A549 (cell line): Measurements from ENCODE around the gene SLC39A11. TPM values are rescaled to one million over a fixed set of nuclear protein-coding genes. Genes with fewer than 3 reads are reported as not detected.

Experiments used
- ATAC-seq, 2 experiments: fragments of 200-7000 bp in 1 of 2; fragments of >200 bp in 1 of 2; cut with Nextera tagmentation in 1 of 2; cut with Tn5 transposase in 1 of 2; 3 replicates each; pipeline versions ENCODE4 v1.8.0 to v1.9.1; 2018 to 2020; ENCODE audit warnings: mild to moderate bottlenecking in 1 of 2, moderate library complexity in 1 of 2
- CTCF ChIA-PET: fragments of 300-600 bp; sonication (Branson Sonifier 250); formaldehyde crosslinking; extraction: SDS; loops from one replicate; lab custom pipeline; 2021; ENCODE audit warnings: antibody characterized with exemption, inconsistent platforms; lab: Yijun Ruan, JAX
- POLR2A ChIA-PET: fragments of 350-600 bp; formaldehyde crosslinking; extraction: SDS; loops from one replicate; lab custom pipeline; 2021; ENCODE audit warnings: antibody characterized with exemption, inconsistent platforms; lab: Yijun Ruan, JAX
- DNase-seq, 2 experiments: peaks; one replicate each; pipeline versions ENCODE4 v3.0.0 to v3.0.0-alpha.2; 2011 to 2016; ENCODE audit warnings: low read depth in 1 of 2, low spot score in 1 of 2
- FAIRE-seq: peaks from 2 replicates; lab custom pipeline; 2011; peaks lifted over from hg19 to GRCh38; lab: Jason Lieb, UNC
- H3K27ac ChIP-seq, 2 experiments: fragments of >200 bp; sonication (Bioruptor Twin); formaldehyde crosslinking; 3 replicates each; pipeline ENCODE4 v1.5.1; 2016 to 2017
- H3K4me1 ChIP-seq: fragments of >200 bp; sonication (Bioruptor Twin); formaldehyde crosslinking; 3 replicates; pipeline ENCODE4 v1.6.1; 2016
- H3K4me2 ChIP-seq: fragments of >200 bp; sonication (Bioruptor Twin); formaldehyde crosslinking; 3 replicates; pipeline ENCODE4 v1.6.1; 2016
- H3K4me3 ChIP-seq: fragments of >200 bp; sonication (Bioruptor Twin); formaldehyde crosslinking; 3 replicates; pipeline ENCODE4 v1.5.1; 2016
- H3K9me3 ChIP-seq: fragments of >200 bp; sonication (Bioruptor Twin); formaldehyde crosslinking; 3 replicates; pipeline ENCODE4 v1.6.1; 2016
- ATOH8 ChIP-seq: fragments of 250-450 bp; sonication (Bioruptor Pico); IDR thresholded peaks from 2 replicates; pipeline ENCODE4 v1.5.0; 2020; ENCODE audit warnings: low read depth, mild to moderate bottlenecking, moderate library complexity
- BCL3 ChIP-seq: fragments of >200 bp; sonication (Bioruptor Twin); formaldehyde crosslinking; IDR thresholded peaks from 3 replicates; pipeline ENCODE4 v1.6.1; 2016
- CBX2 ChIP-seq: fragments of 200-600 bp; sonication (generic); IDR thresholded peaks from 2 replicates; pipeline ENCODE4 v1.6.1; 2016; ENCODE audit warnings: low read depth, mild to moderate bottlenecking, borderline replicate concordance
- CTCF ChIP-seq: fragments of >200 bp; sonication (Bioruptor Twin); formaldehyde crosslinking; IDR thresholded peaks from 3 replicates; pipeline ENCODE4 v1.5.1; 2016
- EHMT2 ChIP-seq: fragments of 200-600 bp; sonication (generic); IDR thresholded peaks from 2 replicates; pipeline ENCODE4 v1.6.1; 2016; ENCODE audit warnings: antibody characterized with exemption, low read depth, mild to moderate bottlenecking, moderate library complexity
- ELK1 ChIP-seq: fragments of 150-350 bp; IDR thresholded peaks from 2 replicates; pipeline ENCODE4 v1.6.1; 2014; ENCODE audit warnings: low read depth, mild to moderate bottlenecking, low read length
- FOSL2 ChIP-seq, 2 experiments: fragments of 450-650 bp in 1 of 2; fragments of >200 bp in 1 of 2; sonication (Bioruptor Twin) in 1 of 2; formaldehyde crosslinking; IDR thresholded peaks; 2 replicates each; pipeline versions ENCODE4 v1.5.0 to v1.6.1; 2016 to 2020; ENCODE audit warnings: mild to moderate bottlenecking in 1 of 2, moderate library complexity in 1 of 2
- FOXS1 ChIP-seq: fragments of 250-450 bp; sonication (Bioruptor Pico); IDR thresholded peaks from 2 replicates; pipeline ENCODE4 v1.5.0; 2020; ENCODE audit warnings: mild to moderate bottlenecking, moderate library complexity
- HEYL ChIP-seq: fragments of 250-450 bp; sonication (Bioruptor Pico); IDR thresholded peaks from 2 replicates; pipeline ENCODE4 v1.8.0; 2021; ENCODE audit warnings: mild to moderate bottlenecking, moderate library complexity
- HMGXB4 ChIP-seq: fragments of 250-450 bp; sonication (Bioruptor Pico); IDR thresholded peaks from 2 replicates; pipeline ENCODE4 v1.5.0; 2021; ENCODE audit warnings: mild to moderate bottlenecking, moderate library complexity, borderline replicate concordance
- HOXA7 ChIP-seq: fragments of 250-450 bp; sonication (Bioruptor Pico); IDR thresholded peaks from 2 replicates; pipeline ENCODE4 v1.5.0; 2020; ENCODE audit warnings: mild to moderate bottlenecking, moderate library complexity
- HOXB5 ChIP-seq: fragments of 250-450 bp; sonication (Bioruptor Pico); IDR thresholded peaks from 2 replicates; pipeline ENCODE4 v1.5.0; 2020; ENCODE audit warnings: mild to moderate bottlenecking, moderate library complexity
- JUNB ChIP-seq: fragments of >200 bp; sonication (Bioruptor Twin); formaldehyde crosslinking; IDR thresholded peaks from 2 replicates; pipeline ENCODE4 v1.6.1; 2016
- KDM1A ChIP-seq: fragments of 200-600 bp; sonication (generic); IDR thresholded peaks from 2 replicates; pipeline ENCODE4 v1.6.1; 2016; ENCODE audit warnings: low read depth, mild to moderate bottlenecking
- MAZ ChIP-seq: fragments of 150-350 bp; IDR thresholded peaks from 2 replicates; pipeline ENCODE4 v1.6.1; 2014; ENCODE audit warnings: antibody characterized with exemption, low read depth, low read length, borderline replicate concordance
- MYC ChIP-seq: IDR thresholded peaks from 2 replicates; pipeline ENCODE4 v1.6.1; 2012; ENCODE audit warnings: mild to moderate bottlenecking, inconsistent platforms, low read length, improper control_type of control experiment, borderline replicate concordance
- NFE2L2 ChIP-seq: fragments of 150-350 bp; conservative IDR thresholded peaks from 2 replicates; pipeline ENCODE4 v1.6.1; 2014; ENCODE audit warnings: low read length
- NPAS2 ChIP-seq: fragments of 250-450 bp; sonication (Bioruptor Pico); IDR thresholded peaks from 2 replicates; pipeline ENCODE4 v1.8.0; 2022; ENCODE audit warnings: mild to moderate bottlenecking, moderate library complexity, borderline replicate concordance
- NR3C1 ChIP-seq: fragments of >200 bp; sonication (Bioruptor Twin); formaldehyde crosslinking; IDR thresholded peaks from 3 replicates; pipeline ENCODE4 v1.6.1; 2017
- PHF8 ChIP-seq: fragments of 200-600 bp; sonication (generic); IDR thresholded peaks from 2 replicates; pipeline ENCODE4 v1.6.1; 2016; ENCODE audit warnings: low read depth, mild to moderate bottlenecking, antibody characterized with exemption, moderate library complexity, borderline replicate concordance
- POLR2A ChIP-seq: IDR thresholded peaks from 2 replicates; pipeline ENCODE4 v1.6.1; 2012; ENCODE audit warnings: mild to moderate bottlenecking, low read length
- RARB ChIP-seq: fragments of 250-450 bp; sonication (Bioruptor Pico); IDR thresholded peaks from 2 replicates; pipeline ENCODE4 v1.8.0; 2021; ENCODE audit warnings: mild to moderate bottlenecking, moderate library complexity
- REST ChIP-seq: fragments of 200-600 bp; sonication (generic); IDR thresholded peaks from 2 replicates; pipeline ENCODE4 v1.6.1; 2016; ENCODE audit warnings: antibody characterized with exemption, mild to moderate bottlenecking, moderate library complexity
- RNF2 ChIP-seq: fragments of 200-600 bp; sonication (generic); IDR thresholded peaks from 2 replicates; pipeline ENCODE4 v1.6.1; 2016; ENCODE audit warnings: low read depth, mild to moderate bottlenecking, antibody characterized with exemption, moderate library complexity, borderline replicate concordance
- SMC3 ChIP-seq: fragments of >200 bp; sonication (Bioruptor Twin); formaldehyde crosslinking; IDR thresholded peaks from 3 replicates; pipeline ENCODE4 v1.6.1; 2018; ENCODE audit warnings: inconsistent platforms
- ZFP36 ChIP-seq: fragments of 450-650 bp; IDR thresholded peaks from 2 replicates; pipeline ENCODE4 v1.6.1; 2014; ENCODE audit warnings: borderline replicate concordance; ENCODE audit not compliant: partially characterized antibody
- WGBS: methylation state at CpG from one replicate; pipeline ENCODE4 v1.1.6; 2017; ENCODE audit errors: missing lambda C conversion rate; 5-methylcytosine and 5-hydroxymethylcytosine counted together
- polyA plus RNA-seq, 4 experiments: library from polyadenylated mRNA; depleted of rRNA in 3 of 4; stranded (reverse); fragments of >200 nt; fragmentation: RNase III in 1 of 4; extraction: RNeasy Plus Mini Kit Qiagen cat#74134 plus additional on column Dnase treatment in 1 of 4; gene quantifications; 2 replicates in 3 of 4; 3 replicates in 1 of 4; pipeline ENCODE4 v1.2.3, GENCODE V29; 2011 to 2017

Gene SLC39A11
- polyA plus RNA-seq, 2 of the 4 experiments (the other 2 are of a cell fraction), result 18.4 to 25.2 TPM

- Histone ChIP-seq H3K9me3 (peaks cover 9% of the 10 kb centered on the region; the same call in 1 of the 3 replicates), H3K4me1 (no peaks in the 10 kb centered on the region), H3K4me3 (no peak overlapping the region), H3K27ac (no peak overlapping the region), H3K4me2 (no peak overlapping the region)
- FAIRE-seq (no peak), DNase-seq (no peak), ATAC-seq (no peak)
- POLR2A ChIA-PET, result no interaction called here
- CTCF ChIA-PET, result interaction anchor here (0.6 to 2.2 kb wide), 3 partner anchors 14 to 256 kb away, joined by 3 to 5 read pairs (median 4); no protein-coding TSS in a partner anchor
- TF ChIP-seq ELK1, result no peak
- no peak for TF ChIP-seq FOXS1
- no peak for TF ChIP-seq FOSL2 (IDR thresholded peaks at IDR 0.05)
- TF ChIP-seq FOSL2 (CRISPR knock-in tag; IDR thresholded peaks at IDR 0.05), result no peak
- TF ChIP-seq NPAS2, result no peak
- TF ChIP-seq BCL3, result no peak
- no peak for TF ChIP-seq CBX2
- TF ChIP-seq ZFP36, result no peak
- no peak for TF ChIP-seq MYC
- no peak for TF ChIP-seq KDM1A
- TF ChIP-seq HEYL (CRISPR knock-in tag), result no peak
- no peak for TF ChIP-seq EHMT2
- TF ChIP-seq POLR2A, result no peak
- TF ChIP-seq HOXB5 (CRISPR knock-in tag), result no peak
- no peak for TF ChIP-seq NR3C1
- no peak for TF ChIP-seq JUNB
- no peak for TF ChIP-seq HMGXB4 (CRISPR knock-in tag)
- no peak for TF ChIP-seq NFE2L2
- TF ChIP-seq RARB (CRISPR knock-in tag), result no peak
- no peak for TF ChIP-seq CTCF
- TF ChIP-seq SMC3, result no peak
- 70% methylated on average over 7 of the region's 7 CpGs for WGBS
Observed at GRCh38 chr17:72812823-72813222, 279.7 kb downstream of the SLC39A11 start.

GRCh38 chr17:72811976-72812687, 280.4 kb downstream of the SLC39A11 start:
- FAIRE-seq, result no peak
- ChIA-PET POLR2A (no interaction called here), CTCF (interaction anchor here (0.6 to 2.2 kb wide), 6 partner anchors 14 to 256 kb away, joined by 3 to 5 read pairs (median 3); no protein-coding TSS in a partner anchor)
- no peak for ATAC-seq
- no peak for DNase-seq
- Histone ChIP-seq H3K9me3 (peaks cover 9% of the 10 kb centered on the region; the same call in 1 of the 3 replicates), H3K4me1 (no peaks in the 10 kb centered on the region), H3K4me3 (no peak overlapping the region), H3K27ac (no peak overlapping the region), H3K4me2 (no peak overlapping the region)
- 86% methylated on average over 3 of the region's 3 CpGs for WGBS
- no peak for TF ChIP-seq REST
- no peak for TF ChIP-seq RNF2
- no peak for TF ChIP-seq ATOH8
- TF ChIP-seq POLR2A, result no peak
- TF ChIP-seq NR3C1, result no peak
- no peak for TF ChIP-seq MAZ
- TF ChIP-seq HOXA7 (CRISPR knock-in tag), result no peak
- TF ChIP-seq PHF8, result no peak
- no peak for TF ChIP-seq MYC
